MM.1S (cell line): ENCODE data around the gene NCS1.
A peak's percentile ranks its signal among the peaks of the same experiment; 100 is the strongest.

Source experiments
- DNase-seq: peaks from one replicate; pipeline ENCODE4 v3.0.0-alpha.2; 2015
- H2AFZ ChIP-seq: fragments of 300-600 bp; sonication (generic); 2 replicates; pipeline ENCODE4 v1.6.0; 2016; ENCODE audit warnings: antibody characterized with exemption, low read length
- H3F3A ChIP-seq: fragments of 300-600 bp; sonication (generic); 2 replicates; pipeline ENCODE4 v1.6.1; 2016; ENCODE audit warnings: mild to moderate bottlenecking, antibody characterized with exemption, low read length, moderate library complexity, mixed read lengths; ENCODE audit not compliant: insufficient read depth
- H3K27ac ChIP-seq: fragments of 300-600 bp; sonication (generic); 2 replicates; pipeline ENCODE4 v1.5.1; 2016; ENCODE audit warnings: mild to moderate bottlenecking, low read length
- H3K27me3 ChIP-seq: fragments of 300-600 bp; sonication (generic); replicated peaks from 2 replicates; pipeline ENCODE4 v1.6.0; 2016; ENCODE audit warnings: low read length; ENCODE audit not compliant: insufficient read depth
- H3K36me3 ChIP-seq: fragments of 300-600 bp; sonication (generic); replicated peaks from 2 replicates; pipeline ENCODE4 v1.6.1; 2016; ENCODE audit warnings: mild to moderate bottlenecking, low read length, mixed read lengths; ENCODE audit not compliant: insufficient read depth
- H3K4me1 ChIP-seq: fragments of 300-600 bp; sonication (generic); 2 replicates; pipeline ENCODE4 v1.6.1; 2016; ENCODE audit warnings: low read length, mixed read lengths
- H3K4me2 ChIP-seq: fragments of 300-600 bp; sonication (generic); 2 replicates; pipeline ENCODE4 v1.6.0; 2016; ENCODE audit warnings: low read depth, low read length
- H3K4me3 ChIP-seq: fragments of 300-600 bp; sonication (generic); 2 replicates; pipeline ENCODE4 v1.5.1; 2016; ENCODE audit warnings: low read length, mixed read lengths
- H3K79me2 ChIP-seq: fragments of 300-600 bp; sonication (generic); 2 replicates; pipeline ENCODE4 v1.6.1; 2016; ENCODE audit warnings: mixed run types, low read length, mixed read lengths
- H3K9ac ChIP-seq: fragments of 300-600 bp; sonication (generic); 2 replicates; pipeline ENCODE4 v1.6.1; 2016; ENCODE audit warnings: low read length, mixed read lengths
- H3K9me2 ChIP-seq: fragments of 300-600 bp; sonication (generic); replicated peaks from 2 replicates; pipeline ENCODE4 v1.6.1; 2016; ENCODE audit warnings: mild to moderate bottlenecking, low read length, mixed read lengths; ENCODE audit not compliant: insufficient read depth
- H3K9me3 ChIP-seq: fragments of 300-600 bp; sonication (generic); replicated peaks from 2 replicates; pipeline ENCODE4 v1.6.1; 2016; ENCODE audit warnings: mild to moderate bottlenecking, low read length, mixed read lengths; ENCODE audit not compliant: insufficient read depth
- H4K20me1 ChIP-seq: fragments of 300-600 bp; sonication (generic); 2 replicates; pipeline ENCODE4 v1.6.1; 2016; ENCODE audit warnings: mild to moderate bottlenecking, low read length, moderate library complexity, mixed read lengths; ENCODE audit not compliant: insufficient read depth
- CTCF ChIP-seq: fragments of 300-600 bp; sonication (generic); IDR thresholded peaks from 2 replicates; pipeline ENCODE4 v1.5.1; 2016; ENCODE audit warnings: antibody characterized with exemption, low read length, mixed read lengths
- EZH2 ChIP-seq: fragments of 300-600 bp; sonication (generic); optimal IDR thresholded peaks from 2 replicates; pipeline ENCODE3; 2017; ENCODE audit warnings: low read depth, mild to moderate bottlenecking, antibody characterized with exemption, low read length, mixed read lengths
- EZH2phosphoT487 ChIP-seq: fragments of 300-600 bp; sonication (generic); IDR thresholded peaks from 2 replicates; pipeline ENCODE4 v1.6.1; 2018; ENCODE audit warnings: antibody characterized with exemption, low read length

NCS1 gene

GRCh38 chr9:130245474-130245873, 73.3 kb downstream of the NCS1 start:
- H3K9me2 ChIP-seq = no peaks in the 10 kb centered on the region
- H3K36me3 ChIP-seq = no peaks in the 10 kb centered on the region
- no peaks in the 10 kb centered on the region for H4K20me1 ChIP-seq
- no peak overlapping the region for H2AFZ ChIP-seq
- TF ChIP-seq EZH2phosphoT487 (no peak), CTCF (no peak), EZH2 (no peak)
- no peak overlapping the region for H3K27ac ChIP-seq
- DNase-seq = no peak
- peaks cover 3% of the 10 kb centered on the region; the same call in 1 of the 2 replicates for H3K4me1 ChIP-seq
- H3F3A ChIP-seq = no peaks in the 10 kb centered on the region
- no peak overlapping the region for H3K4me3 ChIP-seq
- no peaks in the 10 kb centered on the region for H3K79me2 ChIP-seq
- peaks cover 67% of the 10 kb centered on the region for H3K27me3 ChIP-seq
- no peak overlapping the region for H3K4me2 ChIP-seq
- no peak overlapping the region for H3K9ac ChIP-seq
- no peaks in the 10 kb centered on the region for H3K9me3 ChIP-seq

- no peaks in the 10 kb centered on the region for H3K4me1 ChIP-seq
- H3K27ac ChIP-seq = no peak overlapping the region
- DNase-seq = no peak
- H3K27me3 ChIP-seq = peaks cover 73% of the 10 kb centered on the region
- H3K36me3 ChIP-seq = no peaks in the 10 kb centered on the region
- no peak overlapping the region for H3K9ac ChIP-seq
- no peak overlapping the region for H3K4me3 ChIP-seq
- no peaks in the 10 kb centered on the region for H3K9me2 ChIP-seq
- H4K20me1 ChIP-seq = no peaks in the 10 kb centered on the region
- no peaks in the 10 kb centered on the region for H3K9me3 ChIP-seq
- H2AFZ ChIP-seq = no peak overlapping the region
- H3F3A ChIP-seq = no peaks in the 10 kb centered on the region
- TF ChIP-seq CTCF (no peak), EZH2 (no peak), EZH2phosphoT487 (no peak)
- no peaks in the 10 kb centered on the region for H3K79me2 ChIP-seq
- H3K4me2 ChIP-seq = no peak overlapping the region
These were observed 73.9 kb downstream of the NCS1 start for GRCh38 chr9:130246126-130246525.

- Histone ChIP-seq H3K36me3 (no peaks in the 10 kb centered on the region), H3K4me1 (peaks cover 5% of the 10 kb centered on the region; the same call in 1 of the 2 replicates), H3K9me3 (no peaks in the 10 kb centered on the region), H3K79me2 (no peaks in the 10 kb centered on the region), H3K4me2 (peak overlapping the region; percentile 81), H4K20me1 (no peaks in the 10 kb centered on the region), H3K9me2 (no peaks in the 10 kb centered on the region), H3K27ac (peak overlapping the region; percentile 56; the same call in 1 of the 2 replicates), H2AFZ (peak overlapping the region; percentile 62), H3K4me3 (peak overlapping the region; percentile 36), H3K9ac (0 out of 2 replicates have a peak overlapping the region, but pooled peaks have one; percentile 23), H3K27me3 (peaks cover 61% of the 10 kb centered on the region), H3F3A (peaks cover 10% of the 10 kb centered on the region)
- peak; percentile 82 for DNase-seq
- TF ChIP-seq EZH2phosphoT487 (no peak), EZH2 (no peak), CTCF (no peak)
These were observed 82.8 kb downstream of the NCS1 start for GRCh38 chr9:130254747-130255630.
